HG03159 (cell line): Measurements from ENCODE around the gene RAD23B.
"Not testable (repeated sequence)": the region's sequence is repeated elsewhere in the genome, so short reads cannot be mapped to it uniquely, and the experiment has no call there.

Experiments used
- ATAC-seq: cut with Tn5 transposase; IDR thresholded peaks from one replicate; pipeline ENCODE4 v1.9.1; 2021; ENCODE audit warnings: mild to moderate bottlenecking, moderate library complexity; ENCODE audit not compliant: unreplicated experiment

RAD23B gene

GRCh38 chr9:107288701-107289100 lies 5.6 kb downstream of the RAD23B start:
- ATAC-seq = no peak

GRCh38 chr9:107290619-107291018 lies 7.5 kb downstream of the RAD23B start:
- ATAC-seq = no peak

GRCh38 chr9:107292821-107293542 lies 9.9 kb downstream of the RAD23B start:
- no peak for ATAC-seq

- no peak for ATAC-seq
Measured at GRCh38 chr9:107293543-107294085, 10.5 kb downstream of the RAD23B start.

GRCh38 chr9:107294756-107295155 lies 11.7 kb downstream of the RAD23B start:
- ATAC-seq = no peak

- no peak for ATAC-seq
Measured at GRCh38 chr9:107295995-107296394, 12.9 kb downstream of the RAD23B start.

- ATAC-seq = not testable (repeated sequence)
Measured at GRCh38 chr9:107296592-107296991, 13.5 kb downstream of the RAD23B start.

- ATAC-seq = peak; percentile 38
Measured at GRCh38 chr9:107299437-107299836, 16.4 kb downstream of the RAD23B start.

GRCh38 chr9:107306308-107306707 lies 23.2 kb downstream of the RAD23B start:
- ATAC-seq = no peak

- no peak for ATAC-seq
Measured at GRCh38 chr9:107307331-107307730, 24.3 kb downstream of the RAD23B start.

- ATAC-seq = no peak
Measured at GRCh38 chr9:107308461-107308860, 25.4 kb downstream of the RAD23B start.

- peak; percentile 80 for ATAC-seq
Measured at GRCh38 chr9:107309271-107309670, 26.2 kb downstream of the RAD23B start.

GRCh38 chr9:107312376-107313050 lies 29.4 kb downstream of the RAD23B start:
- ATAC-seq = no peak

- no peak for ATAC-seq
Measured at GRCh38 chr9:107313555-107314096, 30.5 kb downstream of the RAD23B start.

- ATAC-seq = no peak
Measured at GRCh38 chr9:107314763-107315162, 31.7 kb downstream of the RAD23B start.

- no peak for ATAC-seq
Measured at GRCh38 chr9:107316795-107317661, 33.9 kb downstream of the RAD23B start.

- ATAC-seq = no peak
Measured at GRCh38 chr9:107322643-107323042, 39.6 kb downstream of the RAD23B start.

GRCh38 chr9:107323836-107324585 lies 40.9 kb downstream of the RAD23B start:
- ATAC-seq = no peak

GRCh38 chr9:107325842-107326241 lies 42.8 kb downstream of the RAD23B start:
- ATAC-seq = no peak

- no peak for ATAC-seq
Measured at GRCh38 chr9:107328510-107328909, 45.4 kb downstream of the RAD23B start.
